ENCODE results near the gene KMT2C. TPM values are rescaled to one million over a fixed set of nuclear protein-coding genes. Genes with fewer than 3 reads are reported as not detected.

The KMT2C gene
- total RNA-seq, 1 donor from 2014 or later = 99.0 TPM

DNA sequence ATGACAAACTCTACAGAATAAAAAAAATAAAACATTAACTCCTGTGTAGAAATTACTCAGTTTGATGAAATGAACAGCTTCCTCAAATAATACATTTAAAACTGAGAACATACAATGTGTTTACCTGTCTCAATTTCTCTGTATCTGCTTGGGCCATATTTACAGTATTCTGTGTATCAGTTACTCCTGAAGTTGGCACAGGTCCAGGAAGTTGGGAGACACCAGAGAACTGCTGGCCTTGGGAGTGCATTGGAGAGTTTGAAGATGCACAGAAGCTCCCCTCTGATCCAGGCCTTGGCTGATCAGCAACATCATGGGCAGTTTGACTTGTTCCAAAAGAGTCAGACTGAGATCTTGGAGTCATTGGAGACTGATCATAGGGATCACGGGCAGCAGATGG, 255.2 kb downstream of the KMT2C start:
- ATAC-seq = no peak
- H3K36me3 ChIP-seq = peaks cover 95% of the 10 kb centered on the region
- H3K27ac ChIP-seq = no peak overlapping the region
- H3K9me3 ChIP-seq = no peaks in the 10 kb centered on the region
- H3K4me3 ChIP-seq = no peak overlapping the region
- TF ChIP-seq, protein P1, sequence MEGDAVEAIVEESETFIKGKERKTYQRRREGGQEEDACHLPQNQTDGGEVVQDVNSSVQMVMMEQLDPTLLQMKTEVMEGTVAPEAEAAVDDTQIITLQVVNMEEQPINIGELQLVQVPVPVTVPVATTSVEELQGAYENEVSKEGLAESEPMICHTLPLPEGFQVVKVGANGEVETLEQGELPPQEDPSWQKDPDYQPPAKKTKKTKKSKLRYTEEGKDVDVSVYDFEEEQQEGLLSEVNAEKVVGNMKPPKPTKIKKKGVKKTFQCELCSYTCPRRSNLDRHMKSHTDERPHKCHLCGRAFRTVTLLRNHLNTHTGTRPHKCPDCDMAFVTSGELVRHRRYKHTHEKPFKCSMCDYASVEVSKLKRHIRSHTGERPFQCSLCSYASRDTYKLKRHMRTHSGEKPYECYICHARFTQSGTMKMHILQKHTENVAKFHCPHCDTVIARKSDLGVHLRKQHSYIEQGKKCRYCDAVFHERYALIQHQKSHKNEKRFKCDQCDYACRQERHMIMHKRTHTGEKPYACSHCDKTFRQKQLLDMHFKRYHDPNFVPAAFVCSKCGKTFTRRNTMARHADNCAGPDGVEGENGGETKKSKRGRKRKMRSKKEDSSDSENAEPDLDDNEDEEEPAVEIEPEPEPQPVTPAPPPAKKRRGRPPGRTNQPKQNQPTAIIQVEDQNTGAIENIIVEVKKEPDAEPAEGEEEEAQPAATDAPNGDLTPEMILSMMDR (IDR thresholded peaks at IDR 0.05) = no peak
- DNase-seq = no peak
- intact Hi-C loops (cut with DNase I) = no loop called here
- no peaks in the 10 kb centered on the region for H3K4me1 ChIP-seq
- no peaks in the 10 kb centered on the region for H3K27me3 ChIP-seq

DNA sequence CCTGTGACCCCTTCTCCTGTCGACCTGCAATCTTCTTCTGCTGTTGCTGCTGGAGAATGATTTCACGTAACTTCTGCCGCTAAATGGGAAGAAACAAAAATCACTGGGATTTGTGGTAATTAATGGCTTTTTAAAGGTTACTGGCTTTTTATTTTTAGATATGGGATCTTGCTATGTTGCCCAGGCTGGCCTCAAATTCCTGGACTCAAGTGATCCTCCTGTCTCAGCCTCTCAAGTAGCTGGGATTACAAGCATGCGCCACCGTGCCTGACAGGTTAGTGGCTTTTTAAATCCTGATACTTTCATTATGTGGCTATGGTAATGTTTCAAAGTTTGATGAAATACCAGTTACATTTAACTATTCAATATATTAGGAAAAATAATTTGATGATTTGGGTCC, 255.8 kb downstream of the KMT2C start:
- DNase-seq (no peak), ATAC-seq (no peak)
- no peak overlapping the region for H3K4me3 ChIP-seq
- intact Hi-C loops (cut with DNase I) = no loop called here
- H3K36me3 ChIP-seq = peaks cover 95% of the 10 kb centered on the region
- H3K27ac ChIP-seq = no peak overlapping the region
- no peaks in the 10 kb centered on the region for H3K4me1 ChIP-seq
- H3K9me3 ChIP-seq = no peaks in the 10 kb centered on the region
- TF ChIP-seq, protein P1 (IDR thresholded peaks at IDR 0.05) = no peak
- no peaks in the 10 kb centered on the region for H3K27me3 ChIP-seq

DNA sequence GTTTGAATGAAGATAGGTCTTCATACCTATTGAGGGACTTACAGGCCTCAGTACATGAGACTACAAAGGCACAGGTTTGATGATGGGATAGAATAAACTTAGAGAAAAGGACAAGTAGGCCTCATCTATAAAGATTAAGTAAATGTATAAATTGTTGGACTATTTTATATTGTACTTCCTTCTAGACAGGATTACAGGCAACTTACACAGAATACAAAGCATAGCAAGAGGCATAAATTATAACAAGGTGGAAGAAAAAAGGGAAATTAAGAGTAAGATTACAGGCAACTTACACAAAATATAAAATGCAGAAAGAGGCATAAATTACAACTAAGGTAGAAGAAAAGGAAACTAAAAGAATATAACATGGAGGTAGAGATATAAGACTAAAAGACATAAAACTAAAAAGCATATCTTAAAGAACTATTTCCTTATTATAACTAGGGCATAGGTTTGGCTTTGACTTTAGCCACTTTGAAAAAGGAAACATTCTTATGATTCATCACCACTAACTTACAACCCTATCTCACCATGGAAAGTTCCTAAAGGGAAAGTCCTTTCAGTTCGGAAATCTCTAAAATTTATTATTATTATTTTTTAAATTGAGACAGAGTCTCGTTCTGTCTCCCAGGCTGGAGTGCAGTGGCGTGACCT, 257.3 kb downstream of the KMT2C start:
- Histone ChIP-seq H3K9me3 (no peaks in the 10 kb centered on the region), H3K27me3 (no peaks in the 10 kb centered on the region), H3K36me3 (peaks cover 95% of the 10 kb centered on the region), H3K4me3 (no peak overlapping the region), H3K27ac (no peak overlapping the region), H3K4me1 (no peaks in the 10 kb centered on the region)
- ATAC-seq (no peak), DNase-seq (no peak)
- intact Hi-C loops (cut with DNase I) = no loop called here
- TF ChIP-seq, protein P1 (IDR thresholded peaks at IDR 0.05) = no peak

DNA sequence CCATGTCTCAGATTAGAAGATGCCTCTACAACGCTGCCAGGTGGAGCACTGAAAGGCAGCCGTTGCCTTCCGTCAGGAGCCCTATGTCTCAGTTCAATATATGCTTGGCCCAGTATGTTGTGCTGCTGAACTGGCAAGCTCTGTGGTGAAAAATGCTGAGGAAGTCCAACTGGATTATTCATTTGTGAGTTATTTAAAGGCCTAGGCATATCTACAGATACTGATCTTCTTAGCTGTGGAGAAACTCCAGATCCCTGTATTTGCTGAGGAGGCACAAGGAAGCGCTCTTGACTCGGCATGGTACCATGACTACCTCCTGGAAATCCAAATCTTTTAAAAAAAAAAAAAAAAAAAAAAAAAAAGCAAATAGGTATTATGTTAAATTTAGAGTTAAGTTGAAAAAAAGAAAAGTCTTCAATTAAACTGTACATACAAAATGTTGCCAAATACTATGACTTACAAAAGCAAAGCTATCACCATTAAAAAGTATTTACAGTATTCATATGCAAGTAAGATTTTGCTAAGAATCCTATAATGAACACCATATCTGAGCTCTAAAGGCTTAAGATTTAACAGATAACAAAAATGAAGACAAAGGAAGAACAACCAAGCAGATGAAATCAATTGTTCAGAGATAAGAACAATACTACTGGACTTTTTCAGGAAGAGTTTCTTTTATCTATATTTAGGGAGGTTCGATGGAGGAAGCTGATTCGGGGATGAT, 258.0 kb downstream of the KMT2C start:
- intact Hi-C loops (cut with DNase I) = no loop called here
- Histone ChIP-seq H3K4me1 (no peaks in the 10 kb centered on the region), H3K27me3 (no peaks in the 10 kb centered on the region), H3K9me3 (no peaks in the 10 kb centered on the region), H3K36me3 (peaks cover 95% of the 10 kb centered on the region), H3K27ac (no peak overlapping the region), H3K4me3 (no peak overlapping the region)
- TF ChIP-seq, protein P1 (IDR thresholded peaks at IDR 0.05) = no peak
- DNase-seq (no peak), ATAC-seq (no peak)

DNA sequence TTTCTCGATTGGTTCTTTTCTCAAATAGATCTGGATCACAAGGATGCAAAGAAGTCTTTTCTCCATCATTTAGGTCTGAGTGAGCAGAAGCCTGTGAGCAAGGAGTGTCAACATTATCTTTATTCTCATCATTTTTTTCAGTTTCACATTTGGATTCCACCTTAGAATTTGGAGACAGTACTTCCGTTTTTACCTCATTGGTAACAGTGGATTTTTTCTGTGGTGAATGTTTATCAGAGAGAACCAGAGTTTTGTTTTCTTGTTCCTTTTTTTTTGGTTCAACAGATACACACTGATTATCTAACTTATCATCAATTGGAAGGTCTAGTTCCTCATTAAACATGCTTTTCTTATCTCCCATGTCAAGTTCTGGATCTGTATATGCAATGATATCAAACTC, 259.0 kb downstream of the KMT2C start:
- Histone ChIP-seq H3K36me3 (peaks cover 93% of the 10 kb centered on the region), H3K27ac (no peak overlapping the region), H3K4me1 (no peaks in the 10 kb centered on the region), H3K9me3 (no peaks in the 10 kb centered on the region), H3K4me3 (no peak overlapping the region), H3K27me3 (no peaks in the 10 kb centered on the region)
- TF ChIP-seq, protein P1 (IDR thresholded peaks at IDR 0.05) = no peak
- no peak for DNase-seq
- no peak for ATAC-seq
- intact Hi-C loops (cut with DNase I) = no loop called here
